Activated CD8-positive, alpha-beta T cell treated with anti-CD3 and anti-CD28 coated beads for 36 hours (primary cell): ENCODE results near the gene CLDN14. TPM values are rescaled to one million over a fixed set of nuclear protein-coding genes. Genes with fewer than 3 reads are reported as not detected.

Experiments
- ATAC-seq: fragments of 200-7000 bp; cut with Tn5 transposase; one replicate; pipeline ENCODE4 v1.10.0; 2021; ENCODE audit warnings: mild to moderate bottlenecking, moderate library complexity
- CTCF ChIA-PET: fragments of 350-600 bp; sonication (Branson Sonifier 250); formaldehyde crosslinking; loops from one replicate; lab custom pipeline; 2021; ENCODE audit warnings: antibody characterized with exemption; lab: Charles Lee
- POLR2A ChIA-PET: fragments of 350-600 bp; sonication (Branson Sonifier 250); formaldehyde crosslinking; loops from one replicate; lab custom pipeline; 2021; ENCODE audit warnings: antibody characterized with exemption; lab: Charles Lee
- DNase-seq: peaks from one replicate; pipeline ENCODE4 v3.0.0-alpha.2; 2020
- H3K27ac Mint-ChIP-seq: one replicate; pipeline ENCODE4 v1.8.0; 2021; ENCODE audit warnings: mild to moderate bottlenecking, mixed read lengths
- H3K27me3 Mint-ChIP-seq: one replicate; pipeline ENCODE4 v1.8.0; 2021; ENCODE audit warnings: mixed read lengths
- H3K36me3 Mint-ChIP-seq: one replicate; pipeline ENCODE4 v1.8.0; 2021; ENCODE audit warnings: low read depth, mixed read lengths
- H3K4me1 Mint-ChIP-seq: one replicate; pipeline ENCODE4 v1.8.0; 2021; ENCODE audit warnings: low read depth, mixed read lengths
- H3K4me3 Mint-ChIP-seq: one replicate; pipeline ENCODE4 v1.8.0; 2021; ENCODE audit warnings: mild to moderate bottlenecking, moderate library complexity, mixed read lengths
- H3K9me3 Mint-ChIP-seq: one replicate; pipeline ENCODE4 v1.8.0; 2021; ENCODE audit warnings: mixed read lengths
- intact Hi-C: fragments of 100-400 bp; cut with micrococcal nuclease; formaldehyde crosslinking; loops from one replicate; pipeline ENCODE4 v1.10.0; 2022
- total RNA-seq, 2 experiments: library from RNA; stranded (reverse); gene quantifications; one replicate each; pipeline ENCODE4 v1.2.3, GENCODE V29; 2021
- TF ChIP-seq, protein P1 (sequence below): fragments of 200-600 bp; IDR thresholded peaks from one replicate; pipeline ENCODE4 v1.8.0; 2022; ENCODE audit warnings: antibody characterized with exemption, mild to moderate bottlenecking

CLDN14 gene
- total RNA-seq, 2 experiments from 2014 or later = not detected

DNA sequence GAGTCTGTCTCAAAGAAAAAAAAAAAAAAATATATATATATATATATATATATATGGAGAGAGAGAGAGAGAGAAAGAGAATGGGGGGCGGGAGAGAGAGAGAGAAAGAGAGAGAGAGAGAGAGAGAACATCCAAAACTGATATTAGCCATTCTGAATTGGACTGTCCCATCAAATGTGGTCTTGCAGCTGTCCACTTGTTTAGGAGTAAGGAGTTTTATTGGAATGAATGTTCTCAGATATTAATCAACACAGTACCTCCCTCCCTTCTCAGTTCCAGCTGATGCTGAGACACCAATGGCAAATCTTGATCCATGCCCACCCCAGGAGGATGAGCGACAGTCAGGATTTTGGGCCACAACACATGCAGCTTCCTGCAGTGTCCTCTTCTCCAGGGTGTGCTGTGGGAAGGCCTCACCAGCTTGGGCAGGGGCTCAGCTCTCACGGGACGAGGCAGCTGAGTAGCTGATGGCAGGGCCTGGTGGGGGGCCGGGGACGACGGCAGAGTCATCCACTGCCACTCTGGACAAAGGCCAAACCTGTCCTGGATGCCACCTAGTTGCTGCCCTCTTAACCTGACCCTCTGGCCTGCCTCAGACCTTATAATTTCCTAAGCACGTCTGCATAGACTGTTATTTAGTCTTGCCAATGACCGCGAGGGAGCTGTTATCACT, 9.3 kb upstream of the CLDN14 start:
- Mint-ChIP-seq H3K27ac (no peak overlapping the region), H3K9me3 (no peaks in the 10 kb centered on the region), H3K27me3 (peaks cover 2% of the 10 kb centered on the region), H3K4me3 (no peak overlapping the region), H3K4me1 (no peaks in the 10 kb centered on the region), H3K36me3 (no peaks in the 10 kb centered on the region)
- TF ChIP-seq, protein P1, sequence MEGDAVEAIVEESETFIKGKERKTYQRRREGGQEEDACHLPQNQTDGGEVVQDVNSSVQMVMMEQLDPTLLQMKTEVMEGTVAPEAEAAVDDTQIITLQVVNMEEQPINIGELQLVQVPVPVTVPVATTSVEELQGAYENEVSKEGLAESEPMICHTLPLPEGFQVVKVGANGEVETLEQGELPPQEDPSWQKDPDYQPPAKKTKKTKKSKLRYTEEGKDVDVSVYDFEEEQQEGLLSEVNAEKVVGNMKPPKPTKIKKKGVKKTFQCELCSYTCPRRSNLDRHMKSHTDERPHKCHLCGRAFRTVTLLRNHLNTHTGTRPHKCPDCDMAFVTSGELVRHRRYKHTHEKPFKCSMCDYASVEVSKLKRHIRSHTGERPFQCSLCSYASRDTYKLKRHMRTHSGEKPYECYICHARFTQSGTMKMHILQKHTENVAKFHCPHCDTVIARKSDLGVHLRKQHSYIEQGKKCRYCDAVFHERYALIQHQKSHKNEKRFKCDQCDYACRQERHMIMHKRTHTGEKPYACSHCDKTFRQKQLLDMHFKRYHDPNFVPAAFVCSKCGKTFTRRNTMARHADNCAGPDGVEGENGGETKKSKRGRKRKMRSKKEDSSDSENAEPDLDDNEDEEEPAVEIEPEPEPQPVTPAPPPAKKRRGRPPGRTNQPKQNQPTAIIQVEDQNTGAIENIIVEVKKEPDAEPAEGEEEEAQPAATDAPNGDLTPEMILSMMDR = no peak
- intact Hi-C loops = no loop called here
- ChIA-PET POLR2A (no interaction called here), CTCF (no interaction called here)
- ATAC-seq = no peak
- DNase-seq = no peak

DNA sequence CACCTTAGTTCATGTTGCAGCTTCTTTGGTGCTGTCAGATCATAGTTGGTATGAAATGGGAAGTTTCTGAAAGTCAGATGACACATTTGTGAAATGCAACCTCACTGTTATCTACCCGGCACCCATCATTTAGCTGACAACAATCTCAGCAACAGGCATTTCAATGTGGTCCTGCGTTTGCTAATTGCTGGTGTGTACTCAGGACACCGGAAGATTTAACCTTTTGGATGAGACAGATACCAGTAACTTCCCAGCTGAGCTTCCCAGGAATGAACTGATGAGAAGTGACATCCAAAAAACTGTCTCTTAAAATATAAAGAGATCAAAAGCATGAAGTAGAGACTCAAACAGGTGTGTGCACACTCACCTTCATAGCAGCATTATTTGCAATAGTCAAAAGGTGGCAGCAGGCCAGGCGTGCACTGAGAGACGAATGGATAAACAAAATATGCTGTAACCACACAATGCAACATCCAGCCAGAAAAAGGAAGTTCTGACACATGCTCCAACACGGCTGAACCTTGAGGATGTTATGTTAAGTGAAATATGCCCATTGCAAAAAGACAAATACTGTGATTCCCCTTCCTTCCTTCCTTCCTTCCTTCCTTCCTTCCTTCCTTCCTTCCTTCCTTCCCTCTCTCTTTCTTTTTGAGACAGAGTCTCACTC, 7.9 kb upstream of the CLDN14 start:
- TF ChIP-seq, protein P1 = no peak
- POLR2A ChIA-PET = no interaction called here
- Mint-ChIP-seq H3K27ac (no peak overlapping the region), H3K4me3 (no peak overlapping the region), H3K27me3 (peaks cover 2% of the 10 kb centered on the region), H3K36me3 (no peaks in the 10 kb centered on the region), H3K4me1 (no peaks in the 10 kb centered on the region), H3K9me3 (no peaks in the 10 kb centered on the region)
- DNase-seq (no peak), ATAC-seq (no peak)
- intact Hi-C loops = no loop called here
- CTCF ChIA-PET = no interaction called here

DNA sequence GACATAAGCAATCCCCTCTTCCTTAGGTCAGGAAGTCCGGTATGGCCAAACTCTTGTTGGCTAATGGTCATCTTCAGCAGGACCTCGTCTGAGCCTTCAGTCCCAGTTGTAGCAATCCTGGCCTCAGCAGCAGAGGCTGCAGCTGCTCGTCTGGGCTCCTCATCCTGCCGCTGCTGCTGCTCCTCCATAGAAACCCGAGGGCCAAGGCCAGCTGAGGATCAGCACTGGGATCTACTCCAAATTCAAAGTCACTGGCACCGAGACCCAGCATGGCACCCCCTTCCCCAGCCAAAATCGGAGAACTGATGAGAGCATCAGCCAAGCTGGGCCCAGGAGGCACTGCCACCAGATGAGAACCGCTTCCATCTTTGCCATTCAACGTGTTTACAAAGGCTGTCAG, 6.3 kb upstream of the CLDN14 start:
- Mint-ChIP-seq H3K4me3 (no peak overlapping the region), H3K4me1 (no peaks in the 10 kb centered on the region), H3K9me3 (no peaks in the 10 kb centered on the region), H3K27me3 (peaks cover 2% of the 10 kb centered on the region), H3K36me3 (no peaks in the 10 kb centered on the region), H3K27ac (no peak overlapping the region)
- ChIA-PET CTCF (interaction anchor here (1.4 kb wide), 1 partner anchor 17 kb away, joined by 3 read pairs; no protein-coding TSS in a partner anchor), POLR2A (no interaction called here)
- DNase-seq (no peak), ATAC-seq (no peak)
- intact Hi-C loops = no loop called here
- TF ChIP-seq, protein P1 = no peak

DNA sequence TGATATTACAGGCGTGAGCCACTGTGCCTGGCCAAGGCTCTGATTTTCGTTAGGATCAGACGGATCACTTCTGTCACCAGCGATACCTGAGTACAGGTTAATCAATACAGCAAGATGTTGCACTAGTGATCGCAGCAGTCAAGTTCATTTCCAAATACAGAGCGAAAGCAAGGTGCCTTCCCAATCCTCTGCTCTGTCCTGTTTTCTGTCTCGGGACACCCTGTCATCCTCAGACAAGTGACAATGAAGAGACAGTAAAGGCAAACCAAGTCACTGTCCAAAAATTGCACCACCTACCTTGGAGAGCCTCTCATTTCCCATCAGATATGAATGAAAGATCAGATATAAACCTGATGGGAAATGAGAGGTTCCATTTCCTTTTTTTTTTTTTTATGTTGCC, 5.6 kb upstream of the CLDN14 start:
- intact Hi-C loops = no loop called here
- ATAC-seq = no peak
- CTCF ChIA-PET = interaction anchor here (1.4 kb wide), 1 partner anchor 18 kb away, joined by 3 read pairs; no protein-coding TSS in a partner anchor

More for the DNA sequence above, 5.6 kb upstream of the CLDN14 start:
- POLR2A ChIA-PET = no interaction called here
- H3K27me3 Mint-ChIP-seq = peaks cover 2% of the 10 kb centered on the region
- no peaks in the 10 kb centered on the region for H3K9me3 Mint-ChIP-seq
- no peak for DNase-seq
- TF ChIP-seq, protein P1 = no peak
- H3K36me3 Mint-ChIP-seq = no peaks in the 10 kb centered on the region
- no peak overlapping the region for H3K27ac Mint-ChIP-seq
- H3K4me3 Mint-ChIP-seq = no peak overlapping the region
- no peaks in the 10 kb centered on the region for H3K4me1 Mint-ChIP-seq
